Spleen (tissue), 11 donors: Measurements from ENCODE around the gene FAM168B. TPM values are rescaled to one million over a fixed set of nuclear protein-coding genes. Genes with fewer than 3 reads are reported as not detected.

ENCODE experiments used
- DNase-seq: peaks from one replicate; pipeline ENCODE4 v3.0.0-alpha.2; 2020
- H3K27ac ChIP-seq, 8 donors: fragments of 200-600 bp; sonication (generic) in 7 of 8; 1 replicate in 4 of 8; 2 replicates in 4 of 8; pipeline versions ENCODE4 v1.5.0 to v1.8.0; 2016 to 2021; ENCODE audit warnings: inconsistent platforms in 4 of 8, mild to moderate bottlenecking in 4 of 8, moderate library complexity in 1 of 8
- H3K27me3 ChIP-seq, 7 donors: fragments of 200-600 bp; sonication (generic) in 6 of 7; replicated peaks in 1 of 7; 1 replicate in 4 of 7; 2 replicates in 3 of 7; pipeline versions ENCODE4 v1.5.0 to v1.8.0; 2016 to 2021; ENCODE audit warnings: inconsistent platforms in 3 of 7, mild to moderate bottlenecking in 1 of 7
- H3K36me3 ChIP-seq, 6 donors: fragments of 200-600 bp; sonication (generic) in 5 of 6; 1 replicate in 4 of 6; 2 replicates in 2 of 6; pipeline versions ENCODE4 v1.5.0 to v1.8.0; 2016 to 2021; ENCODE audit warnings: inconsistent platforms in 2 of 6
- H3K4me1 ChIP-seq, 6 donors: fragments of 200-600 bp; sonication (generic) in 5 of 6; 1 replicate in 3 of 6; 2 replicates in 3 of 6; pipeline versions ENCODE4 v1.5.0 to v1.8.0; 2016 to 2021; ENCODE audit warnings: inconsistent platforms in 3 of 6
- H3K4me3 ChIP-seq, 8 donors: fragments of 200-600 bp; sonication (generic) in 7 of 8; 1 replicate in 4 of 8; 2 replicates in 4 of 8; pipeline versions ENCODE4 v1.5.0 to v1.8.0; 2016 to 2021; ENCODE audit warnings: inconsistent platforms in 4 of 8, mild to moderate bottlenecking in 4 of 8, moderate library complexity in 2 of 8
- H3K9me3 ChIP-seq, 8 donors: fragments of 200-600 bp; sonication (generic) in 7 of 8; 1 replicate in 4 of 8; 2 replicates in 4 of 8; pipeline versions ENCODE4 v1.5.0 to v1.8.0; 2016 to 2021; ENCODE audit warnings: inconsistent platforms in 4 of 8
- POLR2A ChIP-seq, 3 donors: fragments of 450-650 bp; IDR thresholded peaks; one replicate each; pipeline ENCODE4 v1.5.1; 2017; ENCODE audit warnings: antibody characterized with exemption in 3 of 3, mild to moderate bottlenecking in 1 of 3
- POLR2AphosphoS5 ChIP-seq, 3 donors: sonication (generic); formaldehyde crosslinking; IDR thresholded peaks; one replicate each; pipeline ENCODE4 v1.5.1; 2017; ENCODE audit warnings: antibody characterized with exemption in 3 of 3
- WGBS, 5 donors: extraction: QIAGEN DNeasy Blood & Tissue Kit in 3 of 5; methylation state at CpG; one replicate each; pipeline versions ENCODE4 v1.1.5 to v1.1.7; 2013 to 2018; 5-methylcytosine and 5-hydroxymethylcytosine counted together
- intact Hi-C: fragments of 100-400 bp; cut with DNase I; formaldehyde crosslinking; loops from one replicate; pipeline ENCODE4 v1.15.0; 2023; ENCODE audit warnings: low total_unique reads
- polyA plus RNA-seq, 3 donors: library from polyadenylated mRNA; stranded (reverse); fragments of 200-250 nt; gene quantifications; one replicate each; pipeline ENCODE4 v1.2.1, GENCODE V29; 2013
- total RNA-seq, 7 donors: library from RNA; depleted of rRNA in 3 of 7; stranded (reverse); fragments of >200 nt in 3 of 7; fragmentation: NEBNext Ultra II Directional in 4 of 7; extraction: Animal tissue kit (Norgen Biotek cat#: 25700) in 4 of 7; gene quantifications; one replicate each; pipeline versions ENCODE4 v1.1.0 to v1.2.1, GENCODE V29; 2016 to 2021
- TF ChIP-seq, protein P1 (sequence below), 11 experiments: fragments of 200-600 bp in 7 of 11; fragments of 450-650 bp in 4 of 11; sonication (generic) in 4 of 11; IDR thresholded peaks in 8 of 11; conservative IDR thresholded peaks in 3 of 11; 1 replicate in 7 of 11; 2 replicates in 4 of 11; pipeline versions ENCODE4 v1.4.0 to v1.8.0; 2016 to 2021; ENCODE audit warnings: antibody characterized with exemption in 11 of 11, inconsistent platforms in 4 of 11, mild to moderate bottlenecking in 1 of 11
- donor health status: healthy with polysubstance abuse.
- donor health status: DM: no; HTN: no; CAD: no; lungs with moderate emphysema.
- donor health status: DM: no; HTN: no; CAD: no.
- donor health status: Bipolar disorder and iron deficiency.
- donor health status: healthy.
- donor health status: DM: no; HTN: no; CAD: no.
- donor health status: DM: yes; HTN: yes; CAD: no.

Gene FAM168B
- total and polyA plus RNA-seq, 10 donors = 10.9 to 107 (median 57.5) TPM

DNA sequence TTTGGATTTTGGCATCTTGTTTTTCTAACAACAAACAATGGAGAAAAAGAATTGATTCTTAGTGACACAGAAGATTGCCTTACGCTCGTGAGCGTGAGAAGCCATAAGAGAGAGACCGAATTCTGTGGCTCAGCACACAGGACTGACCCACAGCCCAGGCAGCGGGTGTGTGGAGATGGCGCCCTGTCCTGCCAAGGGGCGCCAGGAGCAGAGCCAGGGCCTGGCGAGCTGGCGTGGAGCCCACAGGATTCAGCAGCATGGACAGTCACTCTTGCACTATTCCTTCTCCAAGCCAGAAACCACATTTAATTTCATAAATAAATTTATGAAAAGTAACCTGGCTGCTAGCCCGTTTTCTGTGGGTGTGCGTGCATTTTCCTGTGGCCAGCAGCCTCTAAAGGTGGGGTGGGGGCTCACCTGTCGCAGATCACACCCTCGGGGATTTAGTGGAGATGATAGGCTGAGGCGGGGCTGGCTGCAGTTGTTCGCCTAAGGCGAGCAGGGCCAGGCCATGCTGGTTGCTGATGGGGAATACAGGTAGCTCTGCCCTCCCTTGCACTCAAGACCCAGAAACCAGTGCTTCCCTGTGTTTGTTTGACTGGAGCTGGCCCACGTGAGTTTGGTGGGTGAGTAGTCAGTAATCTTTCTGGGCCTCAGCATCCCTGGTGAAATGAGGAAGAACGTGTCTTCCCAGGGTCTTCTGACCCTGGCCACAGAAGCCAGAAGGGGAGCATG, 46.2 kb downstream of the FAM168B start:
- peaks cover 6 to 67% (median 62%) of the 10 kb centered on the region in 6 donors for H3K36me3 ChIP-seq
- H3K4me1 ChIP-seq = no peaks in the 10 kb centered on the region
- WGBS, 5 donors = 92 to 93% (median 93%) methylated on average over 17 to 18 of the region's 18 CpGs
- no peak for DNase-seq
- H3K27ac ChIP-seq = no peak overlapping the region
- H3K9me3 ChIP-seq = no peaks in the 10 kb centered on the region
- intact Hi-C loops = no loop called here
- TF ChIP-seq POLR2A (IDR thresholded peaks at IDR 0.05) (no peak), POLR2AphosphoS5 (IDR thresholded peaks at IDR 0.05) (peak in 2 of 3 donors; percentile 11 to 59)
- H3K4me3 ChIP-seq = no peak overlapping the region
- no peaks in the 10 kb centered on the region for H3K27me3 ChIP-seq

DNA sequence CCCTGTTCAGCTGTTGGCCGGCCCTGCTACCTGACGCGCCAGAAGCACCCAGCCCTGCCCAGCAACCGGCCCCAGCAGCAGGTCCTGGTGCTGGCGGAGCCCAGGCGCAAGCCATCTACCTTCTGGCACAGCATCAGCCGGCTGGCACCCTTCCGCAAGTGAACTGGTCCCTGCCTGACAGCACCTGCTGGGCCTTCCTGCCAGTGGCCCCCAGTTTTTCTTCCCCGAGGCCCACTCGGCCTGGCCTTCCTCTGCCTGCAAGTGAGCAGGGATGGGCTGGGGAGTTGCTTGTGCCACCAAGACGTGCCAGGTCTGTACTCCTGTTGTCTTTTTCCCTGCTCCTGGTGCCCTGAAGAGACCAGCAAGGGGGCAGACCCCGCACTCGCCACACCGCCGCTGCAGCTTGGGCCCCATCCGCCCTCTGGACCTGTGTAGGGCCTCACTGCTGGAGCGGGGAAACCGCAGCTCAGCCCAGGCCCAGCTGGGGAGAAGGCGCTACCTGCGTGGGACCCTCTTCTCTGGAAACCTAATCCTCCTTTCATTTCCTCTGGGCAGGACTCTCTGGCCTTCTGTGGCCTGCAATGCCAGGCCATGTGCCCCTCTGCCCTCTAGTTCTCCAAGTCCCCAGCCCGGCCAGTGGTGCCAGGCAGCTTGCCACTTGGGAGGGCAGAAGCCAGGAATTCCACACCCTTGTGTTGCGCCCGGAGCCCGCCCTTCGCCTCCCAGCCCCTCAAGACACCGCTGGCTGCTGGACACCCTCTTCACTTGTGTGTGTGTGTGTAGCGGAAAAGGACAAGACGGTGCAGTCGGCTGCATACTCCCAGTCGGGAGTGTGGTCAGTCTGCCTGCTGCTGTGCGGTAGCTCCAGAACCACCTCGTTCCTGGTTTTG, 47.0 kb downstream of the FAM168B start:
- H3K9me3 ChIP-seq = no peaks in the 10 kb centered on the region
- intact Hi-C loops = no loop called here
- H3K27ac ChIP-seq = no peak overlapping the region
- TF ChIP-seq, protein P1, sequence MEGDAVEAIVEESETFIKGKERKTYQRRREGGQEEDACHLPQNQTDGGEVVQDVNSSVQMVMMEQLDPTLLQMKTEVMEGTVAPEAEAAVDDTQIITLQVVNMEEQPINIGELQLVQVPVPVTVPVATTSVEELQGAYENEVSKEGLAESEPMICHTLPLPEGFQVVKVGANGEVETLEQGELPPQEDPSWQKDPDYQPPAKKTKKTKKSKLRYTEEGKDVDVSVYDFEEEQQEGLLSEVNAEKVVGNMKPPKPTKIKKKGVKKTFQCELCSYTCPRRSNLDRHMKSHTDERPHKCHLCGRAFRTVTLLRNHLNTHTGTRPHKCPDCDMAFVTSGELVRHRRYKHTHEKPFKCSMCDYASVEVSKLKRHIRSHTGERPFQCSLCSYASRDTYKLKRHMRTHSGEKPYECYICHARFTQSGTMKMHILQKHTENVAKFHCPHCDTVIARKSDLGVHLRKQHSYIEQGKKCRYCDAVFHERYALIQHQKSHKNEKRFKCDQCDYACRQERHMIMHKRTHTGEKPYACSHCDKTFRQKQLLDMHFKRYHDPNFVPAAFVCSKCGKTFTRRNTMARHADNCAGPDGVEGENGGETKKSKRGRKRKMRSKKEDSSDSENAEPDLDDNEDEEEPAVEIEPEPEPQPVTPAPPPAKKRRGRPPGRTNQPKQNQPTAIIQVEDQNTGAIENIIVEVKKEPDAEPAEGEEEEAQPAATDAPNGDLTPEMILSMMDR (IDR thresholded peaks at IDR 0.05 in 8 of 11, conservative IDR thresholded peaks at IDR 0.05 in 3 of 11) = no peak
- TF ChIP-seq POLR2A (IDR thresholded peaks at IDR 0.05) (no peak), POLR2AphosphoS5 (IDR thresholded peaks at IDR 0.05) (peak in 2 of 3 donors; percentile 3 to 66)
- peaks cover 0 to 7% (median under 1%) of the 10 kb centered on the region in 7 donors for H3K27me3 ChIP-seq
- peaks cover 1 to 59% (median 54%) of the 10 kb centered on the region in 6 donors for H3K36me3 ChIP-seq
- H3K4me1 ChIP-seq = peaks cover 0 to 7% (median under 1%) of the 10 kb centered on the region in 6 donors
- H3K4me3 ChIP-seq = no peak overlapping the region
- 93 to 96% (median 93%) methylated on average over 29 to 32 of the region's 32 CpGs for WGBS, 5 donors
- DNase-seq = peak; percentile 75

DNA sequence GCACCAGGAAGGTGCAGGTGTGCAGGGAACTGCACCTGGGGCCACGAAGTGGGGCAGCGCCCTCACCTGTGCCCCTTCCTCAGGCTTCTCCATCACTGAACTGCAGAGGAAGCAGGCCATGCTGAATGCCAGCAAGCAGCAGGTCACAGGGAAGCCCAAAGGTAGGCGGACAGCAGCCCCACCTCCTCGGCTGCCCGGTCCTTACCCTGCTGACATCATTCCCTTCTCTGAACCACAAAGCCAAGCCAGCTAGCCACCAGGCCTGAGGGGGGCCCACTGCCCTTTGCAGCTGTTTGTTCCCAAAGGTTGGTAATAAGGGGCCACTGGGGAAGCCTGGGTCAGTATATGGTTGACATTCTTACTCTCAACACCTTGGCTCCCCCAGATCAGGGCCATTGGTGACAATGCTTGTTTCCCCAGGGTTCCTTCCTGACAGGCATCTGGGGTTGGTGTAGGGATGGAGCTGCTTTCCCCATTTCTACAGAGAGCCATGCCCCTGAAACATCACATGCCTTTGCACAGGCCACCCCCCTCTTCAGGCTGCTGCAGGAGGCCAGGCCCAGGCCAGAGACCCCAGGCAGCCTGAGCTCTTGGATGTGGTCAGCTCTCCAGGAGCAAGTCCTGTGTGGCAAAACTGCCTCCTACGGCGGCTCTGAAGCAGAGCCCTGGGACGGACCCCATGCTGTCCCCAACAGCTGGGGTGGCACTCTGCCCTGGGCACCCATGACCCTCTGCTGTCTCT, 47.8 kb downstream of the FAM168B start:
- H3K27me3 ChIP-seq = peaks cover 0 to 15% (median 7%) of the 10 kb centered on the region in 7 donors
- intact Hi-C loops = no loop called here
- H3K4me1 ChIP-seq = peaks cover 0 to 15% (median 6%) of the 10 kb centered on the region in 6 donors
- no peak for DNase-seq
- H3K36me3 ChIP-seq = peaks cover 0 to 50% (median 45%) of the 10 kb centered on the region in 6 donors
- H3K27ac ChIP-seq = no peak overlapping the region
- H3K4me3 ChIP-seq = no peak overlapping the region
- H3K9me3 ChIP-seq = no peaks in the 10 kb centered on the region
- TF ChIP-seq POLR2A (IDR thresholded peaks at IDR 0.05) = no peak
- 84 to 95% (median 87%) methylated on average over 6 to 8 of the region's 8 CpGs for WGBS, 5 donors

DNA sequence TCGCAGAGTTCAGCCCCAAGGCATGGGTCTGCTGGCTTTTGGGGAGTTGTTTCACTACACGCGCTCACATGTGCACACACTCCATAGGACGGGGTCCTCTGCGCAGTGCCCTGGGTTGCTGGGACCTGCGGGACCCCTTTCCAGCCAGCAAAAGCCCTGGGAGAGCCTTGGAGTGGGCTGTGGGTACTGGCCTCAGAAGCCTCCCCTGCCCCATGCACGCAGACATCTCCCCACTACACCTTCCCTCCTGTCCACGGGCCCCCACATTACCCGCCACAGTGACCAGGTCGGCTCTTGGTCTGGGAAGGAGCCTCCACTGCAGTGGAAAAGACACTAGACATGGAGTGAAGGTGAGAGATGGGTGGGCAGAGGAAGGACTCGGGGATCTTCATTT, 48.5 kb downstream of the FAM168B start:
- no peak overlapping the region for H3K27ac ChIP-seq
- H3K36me3 ChIP-seq = peaks cover 0 to 43% (median 38%) of the 10 kb centered on the region in 6 donors
- TF ChIP-seq POLR2AphosphoS5 (IDR thresholded peaks at IDR 0.05) = no peak
- no peak for TF ChIP-seq POLR2A (IDR thresholded peaks at IDR 0.05)
- TF ChIP-seq, protein P1 (IDR thresholded peaks at IDR 0.05 in 8 of 11, conservative IDR thresholded peaks at IDR 0.05 in 3 of 11) = no peak
- no peaks in the 10 kb centered on the region for H3K9me3 ChIP-seq
- WGBS, 5 donors = 78 to 97% (median 95%) methylated on average over 6 to 11 of the region's 11 CpGs
- H3K4me3 ChIP-seq = no peak overlapping the region
- intact Hi-C loops = no loop called here
- peaks cover 0 to 22% (median 13%) of the 10 kb centered on the region in 6 donors for H3K4me1 ChIP-seq
- peaks cover 0 to 22% (median 14%) of the 10 kb centered on the region in 7 donors for H3K27me3 ChIP-seq
- DNase-seq = no peak
